ENCODE results near the gene PRKAG2. TPM values are rescaled to one million over a fixed set of nuclear protein-coding genes. Genes with fewer than 3 reads are reported as not detected.

The PRKAG2 gene
- total and polyA plus RNA-seq, 2 of the 8 experiments (the other 6 are each of a cell fraction or from before 2014, with no cell fraction given): 7.5 to 18.1 TPM

- Histone ChIP-seq H3K79me1 (ENCODE audit: low read depth, low read length) (no peaks in the 10 kb centered on the region), H4K5ac (ENCODE audit: insufficient read length, low read depth, low read length) (no peak overlapping the region), H2BK15ac (ENCODE audit: low read length) (no peak overlapping the region), H3K18ac (ENCODE audit: extremely low read depth, low read length) (no peak overlapping the region), H3K4me1 (replicated peaks in 1 of 4; ENCODE audit: control insufficient read depth in 3 of 4, insufficient read depth in 4 of 4, low read length in 3 of 4) (no peaks in the 10 kb centered on the region), H3K14ac (ENCODE audit: insufficient read length) (no peak overlapping the region), H3K4ac (replicated peaks; ENCODE audit: insufficient read length, low read depth, low read length) (no peak overlapping the region), H3K27me3 (replicated peaks in 1 of 4; ENCODE audit: control insufficient read depth in 3 of 4, extremely low read depth in 1 of 4, insufficient read depth in 3 of 4, low read length in 3 of 4) (no peaks in the 10 kb centered on the region; a peak in 1 of 7 replicates), H3K4me2 (ENCODE audit: insufficient read depth in 1 of 2, low read depth in 2 of 2, low read length in 2 of 2) (no peak overlapping the region), H3K56ac (replicated peaks; ENCODE audit: insufficient read length, low read depth, low read length) (no peak overlapping the region), H3K23ac (ENCODE audit: insufficient read length) (no peak overlapping the region), H3K36me3 (ENCODE audit: control insufficient read depth in 2 of 4, insufficient read depth in 4 of 4, low read length in 3 of 4) (no peaks in the 10 kb centered on the region), H4K8ac (ENCODE audit: extremely low read depth, insufficient read depth, low read length) (no peak overlapping the region), H2BK12ac (ENCODE audit: low read depth, low read length) (no peak overlapping the region), H4K91ac (replicated peaks; ENCODE audit: insufficient read length, low read length) (no peak overlapping the region), H2BK5ac (ENCODE audit: low read depth, low read length) (no peak overlapping the region), H3K4me3 (ENCODE audit: extremely low read depth in 1 of 4, insufficient read depth in 2 of 4, low read depth in 3 of 4, low read length in 4 of 4) (no peak overlapping the region), H2AFZ (ENCODE audit: low read length) (no peak overlapping the region), H2AK5ac (ENCODE audit: low read depth, low read length) (no peak overlapping the region), H2BK20ac (ENCODE audit: low read length) (no peak overlapping the region), H2BK120ac (replicated peaks; ENCODE audit: low read depth, low read length) (no peak overlapping the region), H3K9me3 (ENCODE audit: insufficient read depth in 2 of 2, low read depth in 1 of 2, low read length in 1 of 2) (0 out of 4 replicates have a peak, but pooled peaks cover 0 to 4% of the 10 kb centered on the region in 2 experiments), H3K23me2 (ENCODE audit: low read depth, low read length) (no peaks in the 10 kb centered on the region), H3K27ac (ENCODE audit: low read depth, low read length) (no peak overlapping the region), H4K20me1 (replicated peaks in 1 of 2; ENCODE audit: control insufficient read depth in 1 of 2, insufficient read depth in 2 of 2, low read length in 2 of 2) (no peaks in the 10 kb centered on the region), H3K9ac (replicated peaks in 1 of 4; ENCODE audit: extremely low read depth in 1 of 4, low read depth in 3 of 4, low read length in 3 of 4) (no peak overlapping the region), H3K79me2 (ENCODE audit: control insufficient read depth in 1 of 2, insufficient read depth in 2 of 2, low read length in 2 of 2) (no peaks in the 10 kb centered on the region)
- ChIA-PET CTCF (ENCODE audit: partially characterized antibody) (interaction anchor here (1.0 kb wide), 1 partner anchor 27 kb away, joined by 3 read pairs; no protein-coding TSS in a partner anchor), POLR2A (ENCODE audit: partially characterized antibody) (no interaction called here)
- 85% methylated on average over 1 of the region's 1 CpG; no CpG with 5 or more reads in 1 of the 2 experiments for WGBS, 2 experiments (ENCODE audit: extremely low coverage in 1 of 2, insufficient coverage in 1 of 2, insufficient read length in 1 of 2, insufficient replicate concordance in 2 of 2, low coverage in 1 of 2, low lambda C conversion rate in 2 of 2, missing lambda C conversion rate in 1 of 2)
- TF ChIP-seq POLR2A (IDR thresholded peaks at IDR 0.05; ENCODE audit: control extremely low read depth in 1 of 2, low read depth in 2 of 2, low read length in 2 of 2) (no peak), EZH2 (IDR thresholded peaks at IDR 0.05; ENCODE audit: low read depth, low read length, severe bottlenecking) (no peak), JUND (IDR thresholded peaks at IDR 0.05; ENCODE audit: low read length) (no peak), SP4 (IDR thresholded peaks at IDR 0.05; ENCODE audit: low read length) (no peak)
- FAIRE-seq: no peak
- DNase-seq (ENCODE audit: low read depth in 1 of 2, low spot score in 2 of 2): no peak
These were observed 37.1 kb upstream of the PRKAG2 start for GRCh38 chr7:151914051-151914450.

All from H1 (cell line).